SHP77 (cell line): ENCODE results near the gene TNF.
"Not testable (repeated sequence)": the region's sequence is repeated elsewhere in the genome, so short reads cannot be mapped to it uniquely, and the experiment has no call there.

Experiments used
- DNase-seq, 2 experiments: peaks; one replicate each; lab custom pipeline; 2025; lab: John Stamatoyannopoulos, UW

The TNF gene

DNA sequence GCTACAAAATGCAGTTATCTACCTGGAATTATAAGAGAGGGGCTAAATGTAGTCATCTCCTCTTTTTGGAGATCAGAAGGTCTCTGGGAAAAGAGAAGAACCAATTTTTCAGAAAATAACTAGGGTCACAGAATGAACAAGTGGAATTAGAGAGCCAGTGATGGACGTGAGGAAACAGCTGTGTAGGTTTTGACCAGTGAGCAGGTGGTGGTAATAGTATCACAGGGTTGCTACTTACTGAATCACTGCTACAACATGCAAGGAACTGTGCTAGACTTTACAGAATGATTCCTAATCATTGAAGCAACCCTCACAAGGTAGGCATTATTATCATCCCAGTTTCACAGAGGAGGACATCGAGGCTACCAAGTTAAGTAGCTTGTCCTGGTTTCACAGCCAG lies 30.7 kb upstream of the TNF start:
- no peak for DNase-seq

DNA sequence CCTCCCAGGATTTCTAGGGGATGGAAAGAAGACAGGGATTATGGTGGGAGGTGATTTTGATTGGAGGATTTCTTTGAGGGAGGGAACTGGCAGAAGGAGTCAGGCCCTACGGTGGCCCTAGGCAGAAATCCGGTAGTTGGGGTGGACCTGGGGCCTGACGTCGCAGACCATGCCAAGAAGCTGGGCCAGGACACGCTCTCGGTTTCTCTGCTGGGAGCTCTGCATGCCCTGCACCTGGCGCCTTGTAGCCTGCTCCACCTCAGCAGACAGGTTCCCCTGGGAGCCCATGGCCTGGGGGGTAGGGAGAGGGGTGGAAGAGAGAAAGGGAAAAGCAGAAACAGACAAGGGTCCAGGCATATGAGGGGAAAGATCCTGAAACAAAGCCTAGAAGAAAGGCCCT lies 30.1 kb upstream of the TNF start:
- DNase-seq = no peak

DNA sequence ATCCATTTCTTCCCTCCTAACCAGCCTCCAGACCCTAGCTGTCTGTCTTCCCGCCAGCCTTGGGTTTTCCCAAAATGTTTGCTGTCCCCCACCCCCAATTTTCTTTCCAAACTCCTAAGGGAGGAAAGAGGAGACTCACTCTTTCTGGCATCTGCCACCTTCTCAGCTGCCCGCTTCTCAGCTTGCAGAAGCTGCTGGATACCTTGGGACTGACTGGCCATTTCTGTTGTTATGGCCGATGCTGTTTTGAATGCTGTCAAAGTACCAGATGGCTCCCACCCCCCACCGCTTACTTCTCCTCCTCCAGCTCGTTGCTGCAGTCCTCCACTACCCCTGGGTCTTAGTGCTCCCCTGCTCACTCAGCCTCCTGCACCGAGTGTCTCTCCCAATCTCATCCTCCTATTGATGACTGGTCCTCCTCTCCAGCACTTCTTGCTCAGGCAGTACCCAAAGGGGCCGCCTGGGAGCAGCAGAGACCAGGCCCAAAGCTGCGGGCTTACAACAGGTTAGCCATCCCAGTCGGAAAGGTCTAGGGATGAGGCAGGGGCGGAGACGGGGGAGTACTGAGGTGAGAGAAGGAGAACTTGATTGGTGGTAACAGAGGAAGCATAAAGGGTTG lies 28.9 kb upstream of the TNF start, which contains the start of gene ATP6V1G2:
Gene ATP6V1G2 (minus strand): TSS at position 270 of the 619 bp plus-strand sequence. CDS start 49 bp downstream, at position 221.
- peak; percentile 94 to 95 for DNase-seq

GRCh38 chr6:31546958-31547726 lies 28.2 kb upstream of the TNF start, which contains the start of gene NFKBIL1:
Gene NFKBIL1, plus strand, starts transcription at chr6:31547608. Its CDS starts 87 bp downstream, at chr6:31547695.
- peak; percentile 93 to 96 for DNase-seq

- DNase-seq = peak in 1 of 2 experiments; percentile 57
Observed at GRCh38 chr6:31547727-31548543, 27.4 kb upstream of the TNF start.

GRCh38 chr6:31548544-31548873 lies 26.9 kb upstream of the TNF start:
- DNase-seq = no peak

- DNase-seq = not testable (repeated sequence)
Observed at GRCh38 chr6:31551371-31551770, 24.0 kb upstream of the TNF start.

- no peak for DNase-seq
Observed at GRCh38 chr6:31556307-31556706, 19.1 kb upstream of the TNF start.

GRCh38 chr6:31557443-31558317 lies 17.7 kb upstream of the TNF start:
- DNase-seq = no peak

DNA sequence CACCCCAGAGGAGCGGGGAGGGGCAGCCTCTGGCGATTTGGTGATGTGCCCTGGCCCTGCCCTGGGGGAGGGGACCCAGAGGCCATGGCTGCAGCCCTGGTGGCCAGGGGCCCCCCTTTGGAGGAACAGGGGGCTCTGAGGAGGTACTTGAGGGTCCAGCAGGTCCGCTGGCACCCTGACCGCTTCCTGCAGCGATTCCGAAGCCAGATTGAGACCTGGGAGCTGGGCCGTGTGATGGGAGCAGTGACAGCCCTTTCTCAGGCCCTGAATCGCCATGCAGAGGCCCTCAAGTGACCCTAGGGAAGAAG lies 17.1 kb upstream of the TNF start:
- no peak for DNase-seq

DNA sequence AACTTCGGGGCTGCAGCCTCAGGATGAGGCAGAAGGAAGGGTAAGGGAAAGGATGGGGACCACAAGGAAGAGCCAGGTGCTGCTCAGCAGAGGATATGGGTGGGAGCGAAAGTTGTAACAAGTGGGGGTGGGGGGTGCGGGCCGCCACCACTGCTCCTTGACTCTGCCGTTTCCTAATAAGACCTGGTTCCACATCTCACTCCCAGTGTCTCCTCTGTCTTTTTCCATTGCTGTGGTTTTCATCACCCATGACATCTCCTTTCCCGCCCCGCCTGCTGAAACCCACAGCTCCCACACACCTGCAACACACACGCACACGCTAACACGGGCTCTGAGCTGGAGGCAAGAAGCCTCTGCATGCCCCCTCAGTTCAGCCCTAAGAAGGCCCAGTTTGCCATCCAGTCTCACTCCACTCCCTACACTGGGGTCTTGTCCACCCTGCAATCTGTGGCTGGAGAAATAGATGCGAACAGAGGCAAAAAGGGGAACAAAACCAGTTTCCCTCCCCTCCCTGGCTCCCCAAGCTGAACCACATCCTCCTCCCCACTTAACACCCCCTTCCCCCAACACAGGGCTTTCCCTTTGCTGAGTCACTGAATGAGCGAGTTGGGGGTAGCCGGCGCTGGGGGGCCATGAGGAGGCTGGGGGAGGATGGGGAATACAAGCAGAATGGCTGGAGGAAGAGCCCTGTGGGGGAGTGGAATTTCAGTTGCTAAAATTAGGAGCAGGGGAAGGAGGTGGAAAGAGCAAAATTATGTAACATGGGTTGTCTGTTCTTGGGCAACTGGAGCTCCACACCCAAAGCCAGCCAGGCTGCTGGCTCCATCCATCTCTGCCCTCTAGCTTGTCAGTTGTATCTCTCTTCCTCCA lies 16.5 kb upstream of the TNF start:
- DNase-seq = no peak

GRCh38 chr6:31559606-31559957 lies 15.8 kb upstream of the TNF start:
- DNase-seq = no peak

DNA sequence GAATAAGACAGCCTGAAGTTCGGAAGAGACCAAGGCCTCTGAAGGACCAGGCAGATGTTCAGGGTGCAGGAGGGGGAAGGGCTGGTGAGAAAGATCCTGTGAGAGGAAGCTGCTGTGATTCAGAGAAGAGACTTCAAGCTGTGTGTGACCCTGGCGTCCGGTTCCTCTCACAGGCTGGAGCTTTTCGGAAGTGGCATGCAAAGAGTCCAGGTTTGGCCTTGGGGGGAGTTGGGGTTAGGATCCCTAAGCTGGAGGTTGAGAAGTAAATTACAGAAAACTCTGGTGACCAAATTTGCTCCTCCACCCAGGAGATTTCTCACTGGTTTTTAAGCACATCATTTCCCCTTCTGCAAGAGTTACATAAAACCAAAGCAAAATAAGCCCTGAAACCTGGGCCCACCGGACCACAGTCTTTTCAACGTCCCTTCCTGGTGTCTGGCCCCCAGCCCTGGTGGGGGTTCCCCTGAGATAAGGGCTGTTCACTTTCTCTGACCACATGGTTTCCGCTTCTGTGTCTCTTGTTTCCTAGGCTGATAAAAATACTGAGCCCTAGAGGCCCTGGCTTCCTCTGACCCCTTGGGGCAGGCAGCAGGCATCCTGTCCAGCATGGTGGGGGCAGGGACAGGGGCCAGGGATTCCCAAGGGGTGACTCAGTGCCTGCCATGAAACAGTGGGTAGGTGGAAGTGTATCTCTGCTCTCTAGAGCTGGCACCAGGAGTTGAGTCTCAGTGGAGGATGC lies 15.2 kb upstream of the TNF start:
- DNase-seq = no peak

GRCh38 chr6:31560697-31561058 lies 14.7 kb upstream of the TNF start:
- DNase-seq = no peak

- no peak for DNase-seq
Observed at GRCh38 chr6:31567531-31568370, 7.6 kb upstream of the TNF start.

GRCh38 chr6:31568537-31568961 lies 6.8 kb upstream of the TNF start:
- no peak for DNase-seq

- no peak for DNase-seq
Observed at GRCh38 chr6:31569861-31570536, 5.4 kb upstream of the TNF start.

DNA sequence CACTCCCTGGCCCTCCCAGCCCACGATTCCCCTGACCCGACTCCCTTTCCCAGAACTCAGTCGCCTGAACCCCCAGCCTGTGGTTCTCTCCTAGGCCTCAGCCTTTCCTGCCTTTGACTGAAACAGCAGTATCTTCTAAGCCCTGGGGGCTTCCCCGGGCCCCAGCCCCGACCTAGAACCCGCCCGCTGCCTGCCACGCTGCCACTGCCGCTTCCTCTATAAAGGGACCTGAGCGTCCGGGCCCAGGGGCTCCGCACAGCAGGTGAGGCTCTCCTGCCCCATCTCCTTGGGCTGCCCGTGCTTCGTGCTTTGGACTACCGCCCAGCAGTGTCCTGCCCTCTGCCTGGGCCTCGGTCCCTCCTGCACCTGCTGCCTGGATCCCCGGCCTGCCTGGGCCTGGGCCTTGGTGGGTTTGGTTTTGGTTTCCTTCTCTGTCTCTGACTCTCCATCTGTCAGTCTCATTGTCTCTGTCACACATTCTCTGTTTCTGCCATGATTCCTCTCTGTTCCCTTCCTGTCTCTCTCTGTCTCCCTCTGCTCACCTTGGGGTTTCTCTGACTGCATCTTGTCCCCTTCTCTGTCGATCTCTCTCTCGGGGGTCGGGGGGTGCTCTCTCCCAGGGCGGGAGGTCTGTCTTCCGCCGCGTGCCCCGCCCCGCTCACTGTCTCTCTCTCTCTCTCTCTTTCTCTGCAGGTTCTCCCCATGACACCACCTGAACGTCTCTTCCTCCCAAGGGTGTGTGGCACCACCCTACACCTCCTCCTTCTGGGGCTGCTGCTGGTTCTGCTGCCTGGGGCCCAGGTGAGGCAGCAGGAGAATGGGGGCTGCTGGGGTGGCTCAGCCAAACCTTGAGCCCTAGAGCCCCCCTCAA lies 3.1 kb upstream of the TNF start, which contains the start of gene LTA:
Gene LTA (plus strand): TSS at position 249 of the 871 bp plus-strand sequence. CDS start 454 bp downstream, at position 703.
- no peak for DNase-seq
